ENCODE results near the gene TOPBP1.

- TF ChIP-seq, protein P1, sequence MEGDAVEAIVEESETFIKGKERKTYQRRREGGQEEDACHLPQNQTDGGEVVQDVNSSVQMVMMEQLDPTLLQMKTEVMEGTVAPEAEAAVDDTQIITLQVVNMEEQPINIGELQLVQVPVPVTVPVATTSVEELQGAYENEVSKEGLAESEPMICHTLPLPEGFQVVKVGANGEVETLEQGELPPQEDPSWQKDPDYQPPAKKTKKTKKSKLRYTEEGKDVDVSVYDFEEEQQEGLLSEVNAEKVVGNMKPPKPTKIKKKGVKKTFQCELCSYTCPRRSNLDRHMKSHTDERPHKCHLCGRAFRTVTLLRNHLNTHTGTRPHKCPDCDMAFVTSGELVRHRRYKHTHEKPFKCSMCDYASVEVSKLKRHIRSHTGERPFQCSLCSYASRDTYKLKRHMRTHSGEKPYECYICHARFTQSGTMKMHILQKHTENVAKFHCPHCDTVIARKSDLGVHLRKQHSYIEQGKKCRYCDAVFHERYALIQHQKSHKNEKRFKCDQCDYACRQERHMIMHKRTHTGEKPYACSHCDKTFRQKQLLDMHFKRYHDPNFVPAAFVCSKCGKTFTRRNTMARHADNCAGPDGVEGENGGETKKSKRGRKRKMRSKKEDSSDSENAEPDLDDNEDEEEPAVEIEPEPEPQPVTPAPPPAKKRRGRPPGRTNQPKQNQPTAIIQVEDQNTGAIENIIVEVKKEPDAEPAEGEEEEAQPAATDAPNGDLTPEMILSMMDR (IDR thresholded peaks at IDR 0.05; ENCODE audit: low read depth, low read length): no peak
- TF ChIP-seq EZH2phosphoT487 (IDR thresholded peaks at IDR 0.05; ENCODE audit: low read depth): no peak
Observed at GRCh38 chr3:133649486-133650068, 12.2 kb downstream of the TOPBP1 start.
